ENCODE measurements around the gene CCNE1. TPM values are rescaled to one million over a fixed set of nuclear protein-coding genes. Genes with fewer than 3 reads are reported as not detected.

The CCNE1 gene
- total RNA-seq, 4 donors from 2014 or later = 9.1 to 15.6 (median 13.0) TPM

DNA sequence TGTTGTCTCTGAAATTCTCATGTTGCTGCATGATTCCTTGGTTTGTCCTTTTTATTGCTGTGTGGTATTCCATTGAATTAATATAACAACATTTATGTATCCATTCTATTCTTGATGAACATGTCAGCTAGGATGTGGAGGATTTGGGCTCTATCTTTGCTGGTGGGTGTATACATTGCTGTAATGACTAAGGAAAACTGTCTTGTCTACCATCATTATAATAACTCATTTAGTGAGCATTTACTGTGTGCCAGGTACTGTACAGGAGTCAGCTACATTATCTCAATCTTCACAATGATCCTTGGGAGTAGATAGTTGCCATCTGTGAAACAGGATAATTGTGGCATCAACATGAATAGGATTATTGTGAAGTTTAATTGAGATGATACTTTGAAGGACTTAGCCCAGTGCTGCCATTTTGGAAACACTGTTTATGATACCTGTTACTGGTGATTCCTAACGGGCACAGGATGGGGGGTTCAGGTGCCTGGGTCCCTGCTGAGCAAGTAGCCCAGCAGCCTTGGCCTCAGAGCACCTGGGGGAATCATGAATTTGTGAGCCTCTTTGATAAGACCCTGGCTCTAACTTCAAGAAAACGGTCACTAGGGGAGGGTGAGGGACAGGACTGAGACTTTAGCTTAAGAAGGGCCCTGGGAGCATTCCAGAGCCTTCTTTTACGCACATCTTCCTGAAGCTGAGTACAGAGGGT, 1.8 kb upstream of the CCNE1 start:
- WGBS, 2 donors = 75 to 83% methylated on average over 3 of the region's 3 CpGs
- no peak for DNase-seq (ENCODE audit: low spot score in 2 of 2)
- TF ChIP-seq POLR2A (IDR thresholded peaks at IDR 0.05) = no peak
- TF ChIP-seq, protein P1, sequence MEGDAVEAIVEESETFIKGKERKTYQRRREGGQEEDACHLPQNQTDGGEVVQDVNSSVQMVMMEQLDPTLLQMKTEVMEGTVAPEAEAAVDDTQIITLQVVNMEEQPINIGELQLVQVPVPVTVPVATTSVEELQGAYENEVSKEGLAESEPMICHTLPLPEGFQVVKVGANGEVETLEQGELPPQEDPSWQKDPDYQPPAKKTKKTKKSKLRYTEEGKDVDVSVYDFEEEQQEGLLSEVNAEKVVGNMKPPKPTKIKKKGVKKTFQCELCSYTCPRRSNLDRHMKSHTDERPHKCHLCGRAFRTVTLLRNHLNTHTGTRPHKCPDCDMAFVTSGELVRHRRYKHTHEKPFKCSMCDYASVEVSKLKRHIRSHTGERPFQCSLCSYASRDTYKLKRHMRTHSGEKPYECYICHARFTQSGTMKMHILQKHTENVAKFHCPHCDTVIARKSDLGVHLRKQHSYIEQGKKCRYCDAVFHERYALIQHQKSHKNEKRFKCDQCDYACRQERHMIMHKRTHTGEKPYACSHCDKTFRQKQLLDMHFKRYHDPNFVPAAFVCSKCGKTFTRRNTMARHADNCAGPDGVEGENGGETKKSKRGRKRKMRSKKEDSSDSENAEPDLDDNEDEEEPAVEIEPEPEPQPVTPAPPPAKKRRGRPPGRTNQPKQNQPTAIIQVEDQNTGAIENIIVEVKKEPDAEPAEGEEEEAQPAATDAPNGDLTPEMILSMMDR (IDR thresholded peaks at IDR 0.05) = no peak
- intact Hi-C loops (cut with DNase I; ENCODE audit: low total_unique reads) = no loop called here
- no peak overlapping the region for H3K4me3 ChIP-seq (ENCODE audit: low read depth, poor library complexity, severe bottlenecking)

DNA sequence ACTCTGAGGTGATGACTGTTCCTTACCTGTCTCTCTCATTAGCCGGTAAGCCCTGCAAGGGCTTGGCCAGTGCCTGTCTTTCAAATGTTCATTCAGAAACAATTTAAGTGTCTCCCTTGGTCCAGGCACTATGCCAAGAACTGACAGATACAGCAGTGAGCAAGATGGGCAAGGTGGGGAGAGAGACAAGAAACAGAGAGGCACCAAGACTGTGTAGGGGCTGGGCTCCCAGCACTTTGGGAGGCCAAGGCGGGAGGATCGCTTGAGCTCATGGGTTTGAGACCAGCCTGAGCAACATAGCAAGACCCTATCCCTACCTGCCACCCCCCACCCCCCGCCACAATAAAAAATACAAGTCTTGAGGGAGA, 1.3 kb upstream of the CCNE1 start:
- no peak overlapping the region for H3K4me3 ChIP-seq (ENCODE audit: low read depth, poor library complexity, severe bottlenecking)
- WGBS, 2 donors = 85 to 89% methylated on average over 4 of the region's 4 CpGs
- intact Hi-C loops (cut with DNase I; ENCODE audit: low total_unique reads) = no loop called here
- DNase-seq (ENCODE audit: low spot score in 2 of 2) = no peak
- TF ChIP-seq, protein P1 (IDR thresholded peaks at IDR 0.05) = no peak
- no peak for TF ChIP-seq POLR2A (IDR thresholded peaks at IDR 0.05)

DNA sequence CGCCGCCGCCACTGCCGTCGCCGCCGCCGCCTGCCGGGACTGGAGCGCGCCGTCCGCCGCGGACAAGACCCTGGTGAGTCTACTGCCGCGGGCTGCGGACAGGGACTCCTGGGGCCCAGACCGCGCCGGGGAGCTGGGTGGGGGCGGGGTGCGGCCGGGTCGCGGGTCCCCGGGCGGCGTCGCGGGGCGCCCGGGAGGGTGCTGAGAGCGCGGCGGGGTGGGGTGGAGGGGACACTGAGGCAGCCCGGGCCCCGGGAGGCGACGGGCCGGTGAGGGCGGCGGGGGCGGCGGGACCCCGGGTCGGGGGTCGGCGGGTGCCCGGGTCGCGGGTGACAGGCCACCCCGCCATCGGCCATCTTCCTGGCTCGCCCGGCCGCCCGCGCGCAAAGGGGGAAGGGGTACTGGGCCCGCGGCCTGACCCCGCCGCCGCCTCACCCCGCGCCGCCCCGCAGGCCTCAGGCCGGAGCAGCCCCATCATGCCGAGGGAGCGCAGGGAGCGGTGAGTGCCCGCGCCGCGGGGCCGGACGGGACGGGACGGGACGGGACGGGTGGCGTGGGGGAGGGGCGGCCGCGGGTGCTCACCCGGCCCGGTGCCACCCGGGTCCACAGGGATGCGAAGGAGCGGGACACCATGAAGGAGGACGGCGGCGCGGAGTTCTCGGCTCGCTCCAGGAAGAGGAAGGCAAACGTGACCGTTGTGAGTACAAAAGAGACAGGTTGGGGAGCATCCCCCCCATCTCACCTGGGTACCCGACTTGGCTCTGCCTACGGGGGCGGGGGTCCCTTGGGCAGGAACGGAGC, 489 bp downstream of the CCNE1 start:
- intact Hi-C loops (cut with DNase I; ENCODE audit: low total_unique reads) = no loop called here
- TF ChIP-seq, protein P1 (IDR thresholded peaks at IDR 0.05) = no peak
- TF ChIP-seq POLR2A (IDR thresholded peaks at IDR 0.05) = no peak
- WGBS, 2 donors = 1 to 6% methylated on average over 43 to 53 of the region's 104 CpGs
- DNase-seq (ENCODE audit: low spot score in 2 of 2) = no peak
- H3K4me3 ChIP-seq (ENCODE audit: low read depth, poor library complexity, severe bottlenecking) = peak overlapping the region; percentile 20

DNA sequence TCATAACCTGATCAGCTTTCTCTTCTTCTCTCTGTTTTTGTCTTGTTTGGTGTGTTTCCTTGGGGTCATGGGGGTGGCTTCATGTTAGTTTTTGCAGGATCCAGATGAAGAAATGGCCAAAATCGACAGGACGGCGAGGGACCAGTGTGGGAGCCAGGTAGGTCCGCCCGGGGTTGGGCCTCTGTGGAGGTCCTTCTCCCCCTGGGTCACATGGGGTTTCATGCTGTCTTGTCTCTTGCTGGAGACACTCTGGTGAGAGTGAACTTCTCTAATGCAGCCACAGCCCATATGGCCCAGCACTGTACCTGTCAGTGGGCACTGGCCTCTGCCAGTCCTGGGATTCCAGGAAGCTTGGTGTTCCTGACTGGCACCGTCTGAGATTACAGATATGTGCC, 1.1 kb downstream of the CCNE1 start:
- TF ChIP-seq, protein P1 (IDR thresholded peaks at IDR 0.05) = no peak
- TF ChIP-seq POLR2A (IDR thresholded peaks at IDR 0.05) = no peak
- H3K4me3 ChIP-seq (ENCODE audit: low read depth, poor library complexity, severe bottlenecking) = no peak overlapping the region
- 86 to 89% methylated on average over 6 of the region's 6 CpGs for WGBS, 2 donors
- intact Hi-C loops (cut with DNase I; ENCODE audit: low total_unique reads) = no loop called here
- no peak for DNase-seq (ENCODE audit: low spot score in 2 of 2)

DNA sequence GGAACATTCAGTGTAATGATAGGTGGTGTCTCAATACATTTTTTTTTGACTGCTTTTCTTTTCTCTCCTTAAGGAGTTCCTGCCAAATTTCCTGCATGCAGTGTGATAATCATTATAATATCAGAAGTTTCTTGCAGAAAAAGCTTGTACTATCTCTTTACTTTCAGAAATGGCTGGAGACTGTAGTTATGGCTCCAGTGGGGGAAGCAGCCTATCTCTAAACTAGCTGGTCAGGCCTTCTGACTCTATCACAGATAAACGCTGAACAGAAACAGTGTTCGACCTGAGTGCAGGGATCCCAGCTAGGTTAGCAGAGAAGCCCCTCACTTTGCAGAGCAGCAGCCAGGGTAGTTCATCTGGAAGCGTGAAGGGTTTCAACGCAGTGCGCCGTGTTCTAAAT, 1.9 kb downstream of the CCNE1 start:
- DNase-seq (ENCODE audit: low spot score in 2 of 2) = no peak
- H3K4me3 ChIP-seq (ENCODE audit: low read depth, poor library complexity, severe bottlenecking) = no peak overlapping the region
- TF ChIP-seq, protein P1 (IDR thresholded peaks at IDR 0.05) = no peak
- no peak for TF ChIP-seq POLR2A (IDR thresholded peaks at IDR 0.05)
- WGBS, 2 donors = 95 to 98% methylated on average over 6 of the region's 6 CpGs
- intact Hi-C loops (cut with DNase I; ENCODE audit: low total_unique reads) = no loop called here
